Thymus (tissue), 14 donors: Measurements from ENCODE around the gene RNF224. TPM values are rescaled to one million over a fixed set of nuclear protein-coding genes. Genes with fewer than 3 reads are reported as not detected.

Source experiments
- DNase-seq, 9 donors: peaks; one replicate each; pipeline ENCODE4 v3.0.0-alpha.2; 2013; ENCODE audit warnings: low spot score in 9 of 9, low read depth in 6 of 9, missing footprints in 1 of 9
- H3K27ac ChIP-seq, 2 donors: one replicate each; pipeline ENCODE4 v1.5.1; 2013; ENCODE audit warnings: control low read depth in 1 of 2, low read depth in 1 of 2, low read length in 1 of 2, mild to moderate bottlenecking in 1 of 2, moderate library complexity in 1 of 2
- H3K27me3 ChIP-seq, 2 donors: one replicate each; pipeline ENCODE4 v1.5.1; 2013; ENCODE audit warnings: low read length in 1 of 2; ENCODE audit not compliant: control insufficient read depth in 2 of 2, insufficient read depth in 1 of 2
- H3K36me3 ChIP-seq, 2 donors: one replicate each; pipeline ENCODE4 v1.5.1; 2013; ENCODE audit warnings: low read length in 1 of 2, mild to moderate bottlenecking in 1 of 2, moderate library complexity in 1 of 2; ENCODE audit not compliant: control insufficient read depth in 2 of 2, insufficient read depth in 2 of 2
- H3K4me1 ChIP-seq, 2 donors: one replicate each; pipeline ENCODE4 v1.5.1; 2013; ENCODE audit warnings: low read length in 2 of 2; ENCODE audit not compliant: control insufficient read depth in 2 of 2, insufficient read depth in 2 of 2
- H3K4me3 ChIP-seq, 2 donors: one replicate each; pipeline ENCODE4 v1.5.1; 2013; ENCODE audit warnings: low read length in 2 of 2, control low read depth in 1 of 2, mild to moderate bottlenecking in 1 of 2
- H3K9me3 ChIP-seq, 2 donors: one replicate each; pipeline ENCODE4 v1.5.1; 2013; ENCODE audit warnings: low read length in 1 of 2, mild to moderate bottlenecking in 1 of 2; ENCODE audit not compliant: control insufficient read depth in 2 of 2, insufficient read depth in 1 of 2
- WGBS: extraction: QIAGEN DNeasy Blood & Tissue Kit; methylation state at CpG from one replicate; pipeline ENCODE4 v1.1.7; 2013; 5-methylcytosine and 5-hydroxymethylcytosine counted together
- long read RNA-seq, 10 donors: transcript quantifications; one replicate each; lab custom pipeline, GENCODE V29; 2026
- polyA plus RNA-seq: library from polyadenylated mRNA; stranded (reverse); fragments of 200-250 nt; gene quantifications from one replicate; pipeline ENCODE4 v1.2.3, GENCODE V29; 2013
- total RNA-seq: library from RNA; stranded (reverse); fragments of 120-200 nt; gene quantifications from one replicate; pipeline ENCODE4 v1.2.4, GENCODE V29; 2013
- donor health status: healthy.

The RNF224 gene
- total RNA-seq: 0.05 TPM
- 0.16 TPM for polyA plus RNA-seq
- long read RNA-seq, donor 1: 0 reads
- long read RNA-seq, donor 2: 0 reads
- long read RNA-seq, donor 3: 0 reads
- long read RNA-seq, donor 4: 0 reads
- long read RNA-seq, donor 5: 0 reads
- long read RNA-seq, donor 6: 0 reads
- long read RNA-seq, donor 7: 0 reads
- long read RNA-seq, donor 8: 0 reads
- long read RNA-seq, donor 9: 0 reads
- long read RNA-seq, donor 10: 0 reads

DNA sequence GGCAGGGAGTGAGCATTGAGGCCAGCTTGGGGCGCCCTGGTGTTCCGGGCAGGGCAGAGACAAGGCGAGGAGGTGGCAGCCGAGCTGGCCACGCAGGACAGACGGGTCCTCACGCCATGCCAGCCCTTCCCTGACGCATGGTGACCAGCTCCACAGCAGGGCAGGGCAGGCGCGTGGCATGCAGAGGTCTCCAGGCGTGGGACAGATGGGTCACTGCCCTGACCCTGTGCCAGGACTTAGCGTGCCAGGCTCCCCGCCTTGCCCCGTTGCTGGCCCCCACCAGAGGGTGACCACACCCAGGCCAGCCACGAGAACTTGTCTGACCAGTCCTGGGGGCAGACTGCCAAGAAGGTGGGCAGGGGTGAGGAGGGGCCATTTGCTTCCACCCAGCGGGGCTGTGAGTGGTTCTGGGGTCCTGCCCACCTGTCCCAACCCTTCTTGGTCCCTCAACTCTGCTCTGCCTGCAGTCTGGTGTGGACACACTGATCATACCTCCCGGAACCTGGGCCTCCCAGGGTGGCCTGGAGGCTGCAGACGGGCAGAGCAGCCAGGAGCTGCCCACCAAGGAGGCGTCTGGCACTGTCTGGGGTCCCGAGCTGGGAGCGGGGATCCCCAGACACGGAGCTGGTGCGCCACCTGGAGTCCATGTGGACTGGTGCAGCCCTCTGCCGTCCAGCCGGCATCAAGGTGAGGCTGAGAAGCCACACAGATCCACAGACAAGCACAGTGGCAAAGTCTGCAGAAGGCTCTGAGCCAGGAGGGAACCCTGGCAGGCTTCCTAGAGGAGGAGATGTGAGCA is at the start of gene RNF224:
RNF224 (plus strand) TSS at position 449 of the 799 bp plus-strand sequence. CDS start 834 bp downstream, outside the sequence.
- Histone ChIP-seq H3K36me3 (no peaks in the 10 kb centered on the region), H3K4me1 (peaks cover 10 to 20% of the 10 kb centered on the region in 2 donors), H3K4me3 (no peak within 1 kb of the TSS), H3K9me3 (no peaks in the 10 kb centered on the region), H3K27ac (no peak within 1 kb of the TSS), H3K27me3 (peaks cover 12 to 72% of the 10 kb centered on the region in 2 donors)
- 49% methylated on average over 25 of the region's 25 CpGs for WGBS
- peak in 8 of 9 donors; percentile 46 to 86 (median 74) for DNase-seq

DNA sequence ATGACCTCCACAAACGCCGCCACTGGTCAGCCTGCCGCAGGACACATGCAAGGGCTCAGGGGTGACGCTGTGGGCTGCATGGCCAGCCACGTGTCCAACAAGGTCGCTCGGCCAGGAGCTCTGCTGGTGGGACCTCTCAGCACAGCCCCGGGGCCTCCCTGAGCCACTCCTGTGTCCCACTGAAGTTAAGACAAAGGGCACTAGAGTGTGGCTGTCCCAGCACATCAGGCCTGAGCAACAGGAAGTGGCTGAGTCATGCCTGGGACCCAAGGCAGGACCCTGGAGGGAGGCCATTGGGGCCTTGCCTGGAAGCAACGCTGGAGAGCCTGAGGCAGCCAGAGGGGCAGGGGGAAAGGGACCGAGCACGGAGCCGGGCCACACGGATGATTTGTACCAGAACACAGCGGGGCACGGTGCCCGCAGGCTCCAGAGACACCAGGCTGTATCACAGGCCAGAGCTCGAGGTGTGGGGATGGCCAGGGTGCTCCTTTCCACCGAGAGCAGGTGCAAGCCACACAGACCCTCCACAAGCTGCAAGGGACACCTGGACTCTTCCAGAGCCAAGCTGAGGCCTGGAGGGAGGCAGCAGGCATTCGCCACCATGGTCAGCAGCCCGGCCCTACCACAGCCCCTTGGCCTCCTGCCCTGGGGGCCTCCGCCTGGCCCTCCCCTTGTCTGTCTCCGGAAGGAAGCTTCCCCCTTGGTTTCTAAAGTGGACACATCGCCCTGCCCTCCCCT is 48.9 kb upstream of the RNF224 start:
- H3K4me3 ChIP-seq: no peak overlapping the region
- no peak for DNase-seq
- H3K36me3 ChIP-seq: peaks cover 48 to 62% of the 10 kb centered on the region in 2 donors
- no peaks in the 10 kb centered on the region for H3K9me3 ChIP-seq
- WGBS: 97% methylated on average over 23 of the region's 23 CpGs
- H3K27me3 ChIP-seq: peaks cover 0 to 24% of the 10 kb centered on the region in 2 donors
- peaks cover 22 to 31% of the 10 kb centered on the region in 2 donors for H3K4me1 ChIP-seq
- no peak overlapping the region for H3K27ac ChIP-seq

- Histone ChIP-seq H3K4me1 (peaks cover 15 to 23% of the 10 kb centered on the region in 2 donors), H3K4me3 (no peak overlapping the region), H3K36me3 (peaks cover 53 to 69% of the 10 kb centered on the region in 2 donors), H3K27ac (no peak overlapping the region), H3K9me3 (no peaks in the 10 kb centered on the region), H3K27me3 (peaks cover 0 to 17% of the 10 kb centered on the region in 2 donors)
- WGBS: 98% methylated on average over 19 of the region's 19 CpGs
- no peak for DNase-seq
Measured at GRCh38 chr9:137178939-137179630, 48.2 kb upstream of the RNF224 start.

DNA sequence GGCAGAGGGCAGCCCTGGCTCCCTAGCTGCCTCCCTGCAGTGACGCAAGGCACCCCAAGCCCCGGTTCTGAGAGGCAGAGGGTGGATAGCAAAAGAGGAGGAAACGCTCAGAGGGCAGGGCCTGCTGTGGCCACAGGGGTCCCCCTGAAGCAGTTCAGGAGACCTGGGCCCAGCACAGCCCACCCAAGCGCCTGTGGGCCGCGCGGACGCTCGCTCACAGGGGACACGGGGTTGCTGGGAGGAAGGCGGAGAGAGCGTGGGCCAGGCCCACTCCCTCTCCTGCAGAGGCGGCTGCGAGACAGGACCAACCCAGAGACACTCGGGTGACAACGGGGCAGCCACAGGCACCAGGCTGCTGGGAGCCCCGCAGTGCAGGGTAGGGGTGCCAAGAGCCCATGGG is 47.5 kb upstream of the RNF224 start:
- DNase-seq: no peak
- 98% methylated on average over 17 of the region's 17 CpGs for WGBS

GRCh38 chr9:137180491-137180890 is 46.8 kb upstream of the RNF224 start:
- no peak for DNase-seq
- 98% methylated on average over 20 of the region's 20 CpGs for WGBS
- H3K36me3 ChIP-seq: peaks cover 60 to 83% of the 10 kb centered on the region in 2 donors
- H3K9me3 ChIP-seq: no peaks in the 10 kb centered on the region
- H3K4me1 ChIP-seq: peaks cover 3 to 10% of the 10 kb centered on the region in 2 donors
- H3K27me3 ChIP-seq: peaks cover 0 to 5% of the 10 kb centered on the region in 2 donors
- no peak overlapping the region for H3K27ac ChIP-seq
- no peak overlapping the region for H3K4me3 ChIP-seq

More for the DNA sequence above, 47.5 kb upstream of the RNF224 start:
- no peak overlapping the region for H3K4me3 ChIP-seq
- peaks cover 58 to 76% of the 10 kb centered on the region in 2 donors for H3K36me3 ChIP-seq
- no peaks in the 10 kb centered on the region for H3K9me3 ChIP-seq
- peaks cover 0 to 12% of the 10 kb centered on the region in 2 donors for H3K27me3 ChIP-seq
- H3K4me1 ChIP-seq: peaks cover 10 to 18% of the 10 kb centered on the region in 2 donors
- no peak overlapping the region for H3K27ac ChIP-seq

DNA sequence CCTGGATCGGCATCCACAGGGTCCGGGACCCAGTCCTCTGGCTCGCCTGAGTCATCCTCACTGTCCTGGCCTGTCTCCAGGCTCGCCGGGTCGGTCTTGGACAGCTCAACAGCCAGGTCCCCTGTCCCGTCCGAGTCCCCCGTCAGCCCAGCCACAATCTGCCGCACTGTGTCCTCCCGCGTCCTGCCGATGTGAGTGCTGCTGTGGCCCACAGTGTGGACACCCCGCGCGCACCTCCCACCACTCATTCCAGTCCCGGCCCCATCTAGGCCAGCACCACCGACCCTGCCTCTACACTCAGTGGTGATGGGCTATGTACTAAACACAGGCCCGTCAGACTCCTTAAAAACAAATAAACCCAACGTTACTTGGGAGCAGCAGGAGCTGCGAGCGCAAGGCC is 45.6 kb upstream of the RNF224 start:
- no peak for DNase-seq
- Histone ChIP-seq H3K9me3 (no peaks in the 10 kb centered on the region), H3K27me3 (no peaks in the 10 kb centered on the region), H3K4me1 (peaks cover 0 to 1% of the 10 kb centered on the region in 2 donors), H3K27ac (no peak overlapping the region), H3K4me3 (no peak overlapping the region), H3K36me3 (peaks cover 63 to 94% of the 10 kb centered on the region in 2 donors)
- WGBS: 98% methylated on average over 22 of the region's 22 CpGs

GRCh38 chr9:137182836-137183235 is 44.5 kb upstream of the RNF224 start:
- WGBS: 99% methylated on average over 17 of the region's 17 CpGs
- no peak for DNase-seq

GRCh38 chr9:137183980-137184595 is 43.2 kb upstream of the RNF224 start:
- Histone ChIP-seq H3K4me1 (peaks cover 10 to 15% of the 10 kb centered on the region in 2 donors), H3K9me3 (no peaks in the 10 kb centered on the region), H3K27me3 (no peaks in the 10 kb centered on the region), H3K36me3 (peaks cover 58 to 71% of the 10 kb centered on the region in 2 donors), H3K27ac (no peak overlapping the region), H3K4me3 (no peak overlapping the region)
- no peak for DNase-seq
- WGBS: 98% methylated on average over 27 of the region's 27 CpGs

More at GRCh38 chr9:137182836-137183235, 44.5 kb upstream of the RNF224 start:
- Histone ChIP-seq H3K9me3 (no peaks in the 10 kb centered on the region), H3K4me3 (no peak overlapping the region), H3K4me1 (peaks cover 9 to 13% of the 10 kb centered on the region in 2 donors), H3K27ac (no peak overlapping the region), H3K36me3 (peaks cover 68 to 84% of the 10 kb centered on the region in 2 donors), H3K27me3 (no peaks in the 10 kb centered on the region)
